Measurements from ENCODE around the gene PCARE.
"Not testable (repeated sequence)": the region's sequence is repeated elsewhere in the genome, so short reads cannot be mapped to it uniquely, and the experiment has no call there.

Gene PCARE

DNA sequence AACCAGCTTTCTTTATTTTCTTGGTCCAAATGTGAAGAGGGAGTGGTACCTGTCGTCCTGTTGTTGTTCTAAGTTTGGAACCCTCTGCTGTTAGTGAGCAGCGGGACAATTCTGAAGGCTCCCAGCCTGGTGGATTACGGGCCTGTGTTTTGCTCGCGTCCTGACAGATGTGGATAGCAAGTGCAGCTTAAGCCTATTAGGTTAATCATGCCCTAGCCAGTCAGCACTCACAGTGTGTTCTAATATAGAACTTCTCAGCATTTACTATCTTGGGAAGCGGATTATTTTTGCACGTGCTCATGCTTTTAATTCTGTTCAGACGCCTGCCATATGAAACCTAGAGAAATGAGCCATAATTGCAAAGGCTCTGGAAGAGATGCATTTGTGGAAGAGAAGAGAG, at the start of gene PCARE:
Gene PCARE (minus strand): TSS at position 113 of the 400 bp plus-strand sequence. CDS start 262 bp downstream, outside the sequence.
- no peak for FAIRE-seq

GRCh38 chr2:29123617-29124349, 49.5 kb upstream of the PCARE start:
- no peak for FAIRE-seq

GRCh38 chr2:29120846-29121245, 46.5 kb upstream of the PCARE start:
- no peak for FAIRE-seq

DNA sequence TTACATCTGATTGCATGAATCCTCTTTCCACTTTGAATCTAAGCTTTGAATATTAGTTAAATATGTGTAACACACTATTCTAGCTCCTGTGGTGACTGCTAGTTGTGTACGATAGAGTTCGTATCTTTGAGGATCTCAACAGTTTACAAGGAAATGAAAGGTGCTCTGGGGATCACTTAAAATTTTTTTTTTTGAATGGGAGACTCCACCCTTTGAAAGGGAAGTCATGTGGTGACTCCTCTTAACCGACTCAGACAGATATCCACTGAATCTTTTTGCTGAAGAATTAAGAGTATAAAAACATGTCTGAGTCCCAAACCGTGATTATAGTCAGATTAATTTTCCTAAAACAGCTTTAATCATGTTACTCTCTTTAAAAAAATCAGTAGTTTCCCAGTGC, 44.9 kb upstream of the PCARE start:
- no peak for FAIRE-seq

DNA sequence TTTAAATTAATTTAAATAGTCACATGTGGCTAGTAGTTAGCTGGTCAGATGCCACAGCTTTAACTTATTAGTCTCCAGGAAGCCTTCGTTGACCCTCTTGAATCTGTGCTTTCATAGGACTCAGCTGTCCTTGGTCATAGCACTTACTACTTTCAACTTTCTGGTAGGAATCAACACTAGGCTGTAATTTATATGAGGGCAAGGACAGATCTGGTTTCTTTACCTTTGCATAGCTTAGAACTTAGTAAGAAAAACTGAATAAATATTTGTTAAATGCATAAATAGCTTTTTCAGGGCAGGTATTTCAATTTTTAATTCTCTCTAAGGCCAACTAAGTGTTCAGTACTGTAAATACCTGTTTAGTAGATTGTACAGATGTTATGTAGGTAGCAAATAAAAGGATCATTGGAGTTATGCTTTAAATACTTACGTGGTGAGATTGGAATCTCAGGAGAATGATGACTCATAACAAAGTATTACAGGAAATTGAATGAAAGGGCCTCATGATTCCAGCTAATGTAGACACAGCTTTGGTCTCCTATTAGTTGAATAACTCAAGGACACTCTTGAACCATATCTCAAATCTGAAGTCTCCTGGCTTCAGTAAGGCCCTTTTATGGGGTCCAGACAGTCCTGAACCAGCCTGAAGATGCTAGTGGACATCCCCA, 43.4 kb upstream of the PCARE start:
- no peak for FAIRE-seq

DNA sequence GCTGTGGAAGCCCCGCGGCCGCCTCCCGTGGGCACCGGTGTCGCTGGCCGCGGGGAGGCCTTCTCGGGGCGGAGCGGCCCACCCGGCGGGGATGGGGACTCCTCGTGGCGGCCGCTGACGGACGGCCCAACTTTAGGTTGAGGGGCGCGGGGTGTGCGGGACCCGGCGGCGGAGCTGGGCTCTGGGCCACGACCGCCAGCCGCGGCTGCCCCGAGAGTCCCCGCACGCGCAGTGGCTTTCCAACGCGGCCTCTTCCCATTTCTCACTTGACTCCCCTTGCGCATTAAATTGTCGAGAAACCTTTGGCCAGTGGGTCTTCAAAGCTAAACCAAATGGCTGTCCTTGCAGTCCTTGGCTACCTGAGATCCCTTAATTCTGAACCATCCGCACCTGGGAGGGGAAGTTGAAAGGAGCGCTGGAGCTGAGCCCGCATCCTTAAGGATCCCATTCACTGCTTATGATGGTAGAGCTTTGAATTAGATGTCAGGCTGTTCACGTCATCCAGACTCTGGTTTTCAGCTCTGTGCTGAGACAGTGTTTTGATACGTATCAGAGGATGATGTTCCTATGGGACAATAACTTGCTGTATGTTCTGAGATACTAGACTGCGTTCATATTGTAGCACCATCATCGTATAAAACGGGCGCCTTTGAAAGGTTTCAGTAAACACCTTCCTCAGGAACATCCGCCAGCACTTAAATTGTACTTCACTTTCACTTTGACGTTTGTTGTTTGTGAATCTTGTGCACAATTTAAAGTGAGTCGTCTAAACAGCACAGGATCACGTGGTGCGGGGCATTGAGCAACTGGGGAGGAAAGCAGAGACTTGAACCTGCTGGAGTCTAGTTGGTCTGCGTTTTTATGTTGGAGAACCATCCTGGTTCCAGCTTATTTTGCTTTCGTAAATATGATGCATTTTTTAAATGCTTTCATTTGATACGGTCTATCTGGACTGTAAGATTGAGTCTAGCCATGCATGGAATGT, 41.8 kb upstream of the PCARE start:
- FAIRE-seq, result no peak

GRCh38 chr2:29114946-29115609, 40.8 kb upstream of the PCARE start, which contains the start of gene CLIP4:
Gene CLIP4 (plus strand): TSS chr2:29115415. CDS start chr2:29121389, 5,974 bp downstream.
- no peak for FAIRE-seq

DNA sequence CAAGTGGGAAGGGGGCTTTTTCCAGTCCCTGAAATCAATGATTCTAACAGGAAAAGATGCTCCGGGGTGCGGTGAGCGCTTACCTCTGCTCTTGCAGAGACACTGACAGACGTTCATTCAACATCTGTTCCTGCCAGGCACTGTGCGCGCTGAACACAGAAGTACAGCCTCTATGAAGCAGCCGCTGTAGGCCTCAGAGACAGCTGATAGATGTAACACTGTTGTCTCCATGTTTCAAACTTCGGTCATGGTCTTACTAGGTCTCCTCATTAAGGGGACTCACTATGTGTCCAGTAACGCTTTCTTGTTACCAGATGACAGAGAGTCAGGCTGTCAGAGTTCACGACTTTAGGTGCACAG, 40.2 kb upstream of the PCARE start:
- FAIRE-seq, result no peak

- FAIRE-seq, result no peak
These were observed 39.6 kb upstream of the PCARE start for GRCh38 chr2:29113891-29114321.

DNA sequence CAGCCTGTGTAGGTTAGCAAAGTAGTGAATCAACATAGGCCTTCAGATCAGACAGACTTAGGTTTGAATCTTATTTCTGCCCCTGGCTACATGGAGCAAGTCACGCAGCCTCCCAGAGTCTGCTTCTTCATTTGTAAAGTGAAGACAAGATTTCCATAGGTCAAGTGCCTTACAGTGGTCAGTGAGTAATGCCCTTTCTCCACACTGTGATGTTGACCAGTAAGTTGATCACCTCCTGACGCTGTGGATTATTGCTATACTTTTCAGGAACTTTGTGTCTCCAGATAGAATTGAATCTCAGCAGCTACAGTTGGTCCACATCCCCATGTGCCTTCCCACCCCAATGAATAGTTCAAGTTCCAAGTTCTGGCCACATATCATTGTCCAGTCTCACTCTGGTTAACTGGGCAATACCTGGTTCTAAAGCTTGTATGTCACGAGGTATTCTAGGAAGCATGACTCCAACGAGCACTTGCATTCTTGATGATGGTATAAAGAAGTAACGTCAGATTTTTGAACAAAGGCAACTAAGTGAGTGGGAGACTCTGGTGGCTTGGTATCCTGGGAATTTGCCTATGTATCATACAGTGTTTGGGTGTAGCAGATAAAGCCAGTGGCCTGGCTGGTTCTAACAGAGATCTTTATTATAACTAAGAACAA, 38.8 kb upstream of the PCARE start:
- no peak for FAIRE-seq

- no peak for FAIRE-seq
These were observed 38.1 kb upstream of the PCARE start for GRCh38 chr2:29112379-29112778.

- no peak for FAIRE-seq
These were observed 36.7 kb upstream of the PCARE start for GRCh38 chr2:29110916-29111535.

DNA sequence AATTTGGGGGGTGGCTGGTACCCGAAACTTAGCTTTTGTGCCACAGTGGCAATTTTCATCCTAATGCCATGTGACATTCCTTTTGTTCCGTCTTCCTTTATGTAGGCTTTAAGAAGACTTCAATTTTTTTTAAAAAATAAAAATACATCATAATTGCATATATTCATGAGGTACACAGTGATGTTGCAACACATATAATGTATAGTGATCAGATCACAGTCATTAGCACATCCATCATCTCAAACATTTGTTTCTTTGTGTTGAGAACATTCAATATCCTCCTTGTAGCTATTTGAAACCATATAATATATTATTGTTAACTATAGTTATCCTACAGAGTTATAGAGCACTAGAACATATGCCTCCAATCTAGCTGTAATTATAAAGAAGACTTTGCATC, 34.9 kb upstream of the PCARE start:
- no peak for FAIRE-seq

DNA sequence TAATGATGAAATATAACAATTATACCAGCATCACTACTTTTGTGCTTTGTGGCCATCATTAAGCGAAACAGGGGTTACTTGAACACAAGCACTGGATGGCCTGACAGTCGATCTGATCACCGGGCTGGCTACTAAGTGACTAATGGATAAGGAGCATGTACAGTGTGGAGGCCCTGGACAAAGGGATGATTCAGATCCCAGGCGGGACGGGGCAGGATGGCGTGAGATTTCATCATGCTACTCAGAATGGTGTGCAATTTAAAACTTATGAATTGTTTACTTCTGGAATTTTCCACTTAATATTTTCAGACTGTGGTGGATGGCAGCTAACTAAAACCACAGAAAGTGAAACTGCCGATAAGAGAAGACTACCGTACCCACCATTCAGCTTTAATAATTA, 33.9 kb upstream of the PCARE start:
- FAIRE-seq, result no peak

DNA sequence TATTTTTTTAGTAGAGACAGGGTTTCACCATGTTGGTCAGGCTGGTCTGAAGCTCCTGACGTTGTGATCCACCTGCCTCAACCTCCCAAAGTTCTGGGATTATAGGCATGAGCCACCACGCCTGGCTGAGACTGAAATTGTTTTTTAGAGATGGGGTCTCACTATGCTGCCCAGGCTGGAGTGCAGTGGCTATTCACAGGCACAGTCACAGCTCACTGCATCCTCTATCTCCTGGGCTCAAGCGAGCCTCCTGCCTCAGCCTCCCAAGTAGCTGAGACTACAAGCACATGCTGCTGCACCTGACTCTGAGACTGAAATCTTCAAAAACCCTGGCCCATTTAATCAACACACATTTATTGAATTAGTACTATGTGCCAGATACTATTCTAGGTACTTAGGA, 33.2 kb upstream of the PCARE start:
- FAIRE-seq, result not testable (repeated sequence)

- no peak for FAIRE-seq
These were observed 32.7 kb upstream of the PCARE start for GRCh38 chr2:29106980-29107388.

DNA sequence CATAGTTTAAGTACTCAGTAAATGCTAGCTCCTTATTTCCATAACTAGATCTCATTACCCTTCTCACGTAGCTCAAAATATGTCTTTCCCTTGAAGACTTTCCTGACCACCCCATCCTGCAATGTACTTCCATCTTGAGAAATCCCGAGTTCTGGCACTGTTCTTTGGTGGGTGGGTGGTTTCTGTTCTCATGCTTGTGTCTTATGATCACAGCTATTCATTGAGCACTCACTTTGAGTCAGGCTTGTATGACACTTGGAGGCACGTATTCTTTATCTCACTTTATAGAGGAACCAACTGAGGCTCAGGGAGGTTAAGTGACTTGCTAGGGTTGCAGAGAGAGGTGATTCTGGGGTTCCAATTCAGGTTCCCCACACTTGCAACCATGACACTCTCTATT, 31.9 kb upstream of the PCARE start:
- FAIRE-seq, result no peak

DNA sequence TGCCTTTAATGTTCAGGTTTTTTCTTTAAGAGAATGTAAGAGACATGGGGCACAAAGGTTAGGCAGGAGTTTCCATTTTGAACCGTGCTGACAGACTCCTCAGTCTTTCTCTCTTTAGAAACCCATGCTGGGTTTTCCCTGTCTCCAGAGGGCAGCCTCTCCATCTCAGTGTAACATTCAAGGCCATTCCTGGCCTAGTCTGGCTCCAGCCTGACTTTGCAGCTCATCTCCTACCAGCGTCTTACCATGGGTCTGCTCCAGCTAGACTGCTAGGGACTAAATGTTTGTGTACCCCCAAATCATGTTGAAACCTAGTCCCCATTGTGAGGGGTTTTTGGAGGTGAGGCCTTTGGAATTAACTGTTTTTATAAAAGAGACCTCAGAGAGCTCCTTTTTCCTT, 31.1 kb upstream of the PCARE start:
- FAIRE-seq, result no peak

DNA sequence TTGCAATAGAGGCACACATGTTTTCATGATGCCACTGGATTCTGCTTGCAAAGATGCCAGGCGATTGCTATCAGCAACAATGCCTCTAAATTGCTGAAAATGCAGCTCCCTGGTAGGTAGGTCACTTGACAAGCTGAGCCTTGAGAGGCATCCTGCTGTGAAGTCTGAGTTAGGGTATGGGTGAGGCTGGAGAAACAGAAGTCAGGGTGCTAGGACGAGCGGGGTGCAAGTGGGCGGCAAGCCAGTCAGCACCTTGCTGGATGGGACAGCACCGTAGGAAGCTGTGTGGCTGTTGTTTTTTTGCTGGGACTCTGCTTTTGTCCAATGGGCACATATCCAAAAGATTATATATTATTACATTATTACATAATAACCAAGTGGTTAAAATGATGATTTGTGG, 30.4 kb upstream of the PCARE start:
- no peak for FAIRE-seq

- FAIRE-seq, result no peak
These were observed 26.2 kb upstream of the PCARE start for GRCh38 chr2:29100564-29100963.

GRCh38 chr2:29097569-29097968, 23.2 kb upstream of the PCARE start:
- no peak for FAIRE-seq

DNA sequence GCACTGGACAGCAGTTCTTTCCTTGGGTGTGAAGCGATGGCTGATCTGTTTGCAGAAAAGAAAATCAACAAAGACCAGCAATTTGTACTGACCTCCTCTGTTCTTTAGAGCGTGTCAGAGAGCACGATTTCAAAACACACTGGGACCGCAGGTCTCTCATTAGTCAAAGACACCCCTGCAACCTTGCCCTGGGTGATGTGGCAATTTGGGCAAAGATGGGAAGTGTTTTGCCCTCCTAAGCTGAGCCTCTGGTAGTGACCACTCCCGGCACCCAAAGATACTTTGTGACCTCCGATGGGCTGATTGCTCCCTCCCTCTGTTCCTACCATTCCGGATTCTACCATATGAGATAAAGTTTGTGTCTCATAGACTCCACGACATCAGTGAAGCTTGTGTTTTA, 22.6 kb upstream of the PCARE start:
- no peak for FAIRE-seq

Data from A204.1 (cell line).